ENCODE data around the gene FIGLA.

Gene FIGLA

GRCh38 chr2:70779491-70779890 is 11.0 kb downstream of the FIGLA start:
- Histone ChIP-seq H3K4me3 (ENCODE audit: low read length) (no peak overlapping the region), H4K20me1 (ENCODE audit: control insufficient read depth, insufficient read depth, low read depth, low read length) (no peaks in the 10 kb centered on the region), H3K27me3 (ENCODE audit: control insufficient read depth, low read length) (peaks cover 5% of the 10 kb centered on the region), H3K27ac (ENCODE audit: low read depth, low read length) (no peak overlapping the region), H3K4me2 (ENCODE audit: low read length) (no peak overlapping the region), H3K79me2 (ENCODE audit: control insufficient read depth, low read length) (no peaks in the 10 kb centered on the region), H3K9me2 (replicated peaks; ENCODE audit: control insufficient read depth, low read length) (no peaks in the 10 kb centered on the region), H3K4me1 (ENCODE audit: control insufficient read depth, low read length) (no peaks in the 10 kb centered on the region), H3K36me3 (ENCODE audit: control insufficient read depth, low read length) (no peaks in the 10 kb centered on the region), H3K9me3 (ENCODE audit: control insufficient read depth, insufficient read depth, low read length) (no peaks in the 10 kb centered on the region), H3F3A (ENCODE audit: control insufficient read depth, insufficient read depth) (no peaks in the 10 kb centered on the region)
- TF ChIP-seq EZH2phosphoT487 (IDR thresholded peaks at IDR 0.05; ENCODE audit: borderline replicate concordance, low read length) = no peak
- TF ChIP-seq, protein P1, sequence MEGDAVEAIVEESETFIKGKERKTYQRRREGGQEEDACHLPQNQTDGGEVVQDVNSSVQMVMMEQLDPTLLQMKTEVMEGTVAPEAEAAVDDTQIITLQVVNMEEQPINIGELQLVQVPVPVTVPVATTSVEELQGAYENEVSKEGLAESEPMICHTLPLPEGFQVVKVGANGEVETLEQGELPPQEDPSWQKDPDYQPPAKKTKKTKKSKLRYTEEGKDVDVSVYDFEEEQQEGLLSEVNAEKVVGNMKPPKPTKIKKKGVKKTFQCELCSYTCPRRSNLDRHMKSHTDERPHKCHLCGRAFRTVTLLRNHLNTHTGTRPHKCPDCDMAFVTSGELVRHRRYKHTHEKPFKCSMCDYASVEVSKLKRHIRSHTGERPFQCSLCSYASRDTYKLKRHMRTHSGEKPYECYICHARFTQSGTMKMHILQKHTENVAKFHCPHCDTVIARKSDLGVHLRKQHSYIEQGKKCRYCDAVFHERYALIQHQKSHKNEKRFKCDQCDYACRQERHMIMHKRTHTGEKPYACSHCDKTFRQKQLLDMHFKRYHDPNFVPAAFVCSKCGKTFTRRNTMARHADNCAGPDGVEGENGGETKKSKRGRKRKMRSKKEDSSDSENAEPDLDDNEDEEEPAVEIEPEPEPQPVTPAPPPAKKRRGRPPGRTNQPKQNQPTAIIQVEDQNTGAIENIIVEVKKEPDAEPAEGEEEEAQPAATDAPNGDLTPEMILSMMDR (IDR thresholded peaks at IDR 0.05; ENCODE audit: low read depth, low read length, poor library complexity, severe bottlenecking) = no peak

GRCh38 chr2:70778676-70779075 is 11.8 kb downstream of the FIGLA start:
- H3K4me2 ChIP-seq (ENCODE audit: low read length) = no peak overlapping the region
- no peaks in the 10 kb centered on the region for H3K9me3 ChIP-seq (ENCODE audit: control insufficient read depth, insufficient read depth, low read length)
- no peaks in the 10 kb centered on the region for H3K9me2 ChIP-seq (replicated peaks; ENCODE audit: control insufficient read depth, low read length)
- H3K27ac ChIP-seq (ENCODE audit: low read depth, low read length) = no peak overlapping the region
- no peaks in the 10 kb centered on the region for H3F3A ChIP-seq (ENCODE audit: control insufficient read depth, insufficient read depth)
- H3K4me3 ChIP-seq (ENCODE audit: low read length) = no peak overlapping the region
- TF ChIP-seq, protein P1 (IDR thresholded peaks at IDR 0.05; ENCODE audit: low read depth, low read length, poor library complexity, severe bottlenecking) = no peak
- no peak for TF ChIP-seq EZH2phosphoT487 (IDR thresholded peaks at IDR 0.05; ENCODE audit: borderline replicate concordance, low read length)
- H3K4me1 ChIP-seq (ENCODE audit: control insufficient read depth, low read length) = no peaks in the 10 kb centered on the region
- H4K20me1 ChIP-seq (ENCODE audit: control insufficient read depth, insufficient read depth, low read depth, low read length) = no peaks in the 10 kb centered on the region
- no peaks in the 10 kb centered on the region for H3K36me3 ChIP-seq (ENCODE audit: control insufficient read depth, low read length)
- H3K27me3 ChIP-seq (ENCODE audit: control insufficient read depth, low read length) = peaks cover 8% of the 10 kb centered on the region
- no peaks in the 10 kb centered on the region for H3K79me2 ChIP-seq (ENCODE audit: control insufficient read depth, low read length)

GRCh38 chr2:70777450-70777849 is 13.0 kb downstream of the FIGLA start:
- Histone ChIP-seq H3K4me1 (ENCODE audit: control insufficient read depth, low read length) (no peaks in the 10 kb centered on the region), H3K36me3 (ENCODE audit: control insufficient read depth, low read length) (no peaks in the 10 kb centered on the region), H3K27me3 (ENCODE audit: control insufficient read depth, low read length) (peaks cover 8% of the 10 kb centered on the region), H4K20me1 (ENCODE audit: control insufficient read depth, insufficient read depth, low read depth, low read length) (no peaks in the 10 kb centered on the region), H3F3A (ENCODE audit: control insufficient read depth, insufficient read depth) (no peaks in the 10 kb centered on the region), H3K9me2 (replicated peaks; ENCODE audit: control insufficient read depth, low read length) (no peaks in the 10 kb centered on the region), H3K27ac (ENCODE audit: low read depth, low read length) (no peak overlapping the region), H3K9me3 (ENCODE audit: control insufficient read depth, insufficient read depth, low read length) (no peaks in the 10 kb centered on the region), H3K79me2 (ENCODE audit: control insufficient read depth, low read length) (no peaks in the 10 kb centered on the region), H3K4me2 (ENCODE audit: low read length) (no peak overlapping the region), H3K4me3 (ENCODE audit: low read length) (no peak overlapping the region)
- TF ChIP-seq, protein P1 (IDR thresholded peaks at IDR 0.05; ENCODE audit: low read depth, low read length, poor library complexity, severe bottlenecking) = no peak
- TF ChIP-seq EZH2phosphoT487 (IDR thresholded peaks at IDR 0.05; ENCODE audit: borderline replicate concordance, low read length) = no peak

- Histone ChIP-seq H3K27me3 (ENCODE audit: control insufficient read depth, low read length) (peaks cover 14% of the 10 kb centered on the region), H3K4me3 (ENCODE audit: low read length) (no peak overlapping the region)
- no peak for TF ChIP-seq EZH2phosphoT487 (IDR thresholded peaks at IDR 0.05; ENCODE audit: borderline replicate concordance, low read length)
- TF ChIP-seq, protein P1 (IDR thresholded peaks at IDR 0.05; ENCODE audit: low read depth, low read length, poor library complexity, severe bottlenecking) = no peak
Measured at GRCh38 chr2:70776266-70776665, 14.2 kb downstream of the FIGLA start.

More at GRCh38 chr2:70776266-70776665, 14.2 kb downstream of the FIGLA start:
- H3K9me2 ChIP-seq (replicated peaks; ENCODE audit: control insufficient read depth, low read length) = no peaks in the 10 kb centered on the region
- no peaks in the 10 kb centered on the region for H3K79me2 ChIP-seq (ENCODE audit: control insufficient read depth, low read length)
- H4K20me1 ChIP-seq (ENCODE audit: control insufficient read depth, insufficient read depth, low read depth, low read length) = no peaks in the 10 kb centered on the region
- no peaks in the 10 kb centered on the region for H3K4me1 ChIP-seq (ENCODE audit: control insufficient read depth, low read length)
- H3K27ac ChIP-seq (ENCODE audit: low read depth, low read length) = no peak overlapping the region
- no peaks in the 10 kb centered on the region for H3K36me3 ChIP-seq (ENCODE audit: control insufficient read depth, low read length)
- H3K4me2 ChIP-seq (ENCODE audit: low read length) = no peak overlapping the region
- H3K9me3 ChIP-seq (ENCODE audit: control insufficient read depth, insufficient read depth, low read length) = no peaks in the 10 kb centered on the region
- H3F3A ChIP-seq (ENCODE audit: control insufficient read depth, insufficient read depth) = no peaks in the 10 kb centered on the region

Data from DOHH2 (cell line).